ENCODE data around the gene NAA25.
"Not testable (repeated sequence)": the region's sequence is repeated elsewhere in the genome, so short reads cannot be mapped to it uniquely, and the experiment has no call there.

Gene NAA25

DNA sequence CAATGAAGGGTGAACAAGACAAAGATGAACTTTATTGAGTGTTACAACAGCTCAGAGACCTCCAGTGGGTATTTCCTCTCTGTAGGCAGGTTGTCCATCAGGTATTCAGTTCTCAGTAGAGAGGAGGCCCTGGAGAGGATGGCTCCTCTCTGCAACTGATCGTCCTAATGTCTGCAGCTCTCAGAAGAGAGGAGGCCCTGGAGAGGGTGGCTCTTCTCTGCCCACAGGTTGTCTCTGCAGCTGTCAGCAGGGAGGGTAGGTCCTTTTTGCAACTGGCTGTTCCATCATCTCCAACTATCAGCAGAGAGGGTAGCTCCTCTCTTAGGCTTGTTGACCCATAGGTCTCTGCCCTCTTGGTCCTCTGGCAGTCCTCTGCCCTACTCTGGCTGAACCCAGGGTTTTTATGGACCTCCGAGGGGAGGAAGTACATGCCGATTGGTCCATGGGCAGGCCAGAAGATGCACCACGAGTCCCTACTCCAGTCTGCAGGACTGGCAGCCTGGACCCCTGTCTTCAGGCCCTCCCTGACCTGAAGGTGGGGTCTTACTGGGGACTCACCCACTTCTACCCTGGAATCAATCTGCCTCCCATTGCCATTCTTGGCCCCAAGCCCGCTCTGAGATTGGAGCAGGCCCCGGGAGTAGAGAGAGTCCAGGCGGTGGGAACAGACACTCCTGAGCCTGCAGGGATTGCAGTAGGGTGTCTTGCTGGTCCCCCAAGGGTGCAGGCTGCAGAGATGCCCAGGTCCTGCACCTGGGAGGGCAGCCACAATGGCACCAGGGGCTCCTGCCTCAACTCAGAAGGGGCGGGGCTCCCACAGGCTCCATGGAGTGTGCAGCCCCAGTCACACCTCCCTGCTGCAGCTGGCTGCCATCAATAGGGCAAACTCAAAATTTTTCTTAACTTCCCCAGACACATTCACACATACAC is 97.9 kb downstream of the NAA25 start:
- TF ChIP-seq, protein P1, sequence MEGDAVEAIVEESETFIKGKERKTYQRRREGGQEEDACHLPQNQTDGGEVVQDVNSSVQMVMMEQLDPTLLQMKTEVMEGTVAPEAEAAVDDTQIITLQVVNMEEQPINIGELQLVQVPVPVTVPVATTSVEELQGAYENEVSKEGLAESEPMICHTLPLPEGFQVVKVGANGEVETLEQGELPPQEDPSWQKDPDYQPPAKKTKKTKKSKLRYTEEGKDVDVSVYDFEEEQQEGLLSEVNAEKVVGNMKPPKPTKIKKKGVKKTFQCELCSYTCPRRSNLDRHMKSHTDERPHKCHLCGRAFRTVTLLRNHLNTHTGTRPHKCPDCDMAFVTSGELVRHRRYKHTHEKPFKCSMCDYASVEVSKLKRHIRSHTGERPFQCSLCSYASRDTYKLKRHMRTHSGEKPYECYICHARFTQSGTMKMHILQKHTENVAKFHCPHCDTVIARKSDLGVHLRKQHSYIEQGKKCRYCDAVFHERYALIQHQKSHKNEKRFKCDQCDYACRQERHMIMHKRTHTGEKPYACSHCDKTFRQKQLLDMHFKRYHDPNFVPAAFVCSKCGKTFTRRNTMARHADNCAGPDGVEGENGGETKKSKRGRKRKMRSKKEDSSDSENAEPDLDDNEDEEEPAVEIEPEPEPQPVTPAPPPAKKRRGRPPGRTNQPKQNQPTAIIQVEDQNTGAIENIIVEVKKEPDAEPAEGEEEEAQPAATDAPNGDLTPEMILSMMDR (IDR thresholded peaks at IDR 0.05; ENCODE audit: low read depth, low read length): no peak

DNA sequence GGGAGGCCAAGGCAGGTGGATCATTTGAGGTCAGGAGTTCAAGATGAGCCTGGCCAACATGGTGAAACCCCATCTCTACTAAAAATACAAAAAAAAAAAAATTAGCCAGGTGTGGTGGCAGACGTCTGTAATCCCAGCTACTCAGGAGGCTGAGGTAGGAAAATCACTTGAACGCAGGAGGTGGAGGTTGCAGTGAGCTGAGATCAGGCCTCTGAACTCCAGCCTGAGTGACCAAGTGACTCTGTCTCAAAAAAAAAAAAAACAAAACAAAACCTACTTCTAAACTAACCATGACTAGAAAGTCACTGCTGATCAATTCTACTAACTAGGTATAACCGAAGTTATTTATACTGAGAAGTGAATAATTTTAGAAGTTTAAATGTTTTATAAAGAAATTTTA is 99.0 kb downstream of the NAA25 start:
- not testable (repeated sequence) for H3K36me3 ChIP-seq; H3K27me3 ChIP-seq; DNase-seq; H3K4me3 ChIP-seq (ENCODE audit: low read depth, low read length); H3K9me3 ChIP-seq; H3K4me1 ChIP-seq

More for the DNA sequence above, 97.9 kb downstream of the NAA25 start:
- Histone ChIP-seq H3K4me3 (ENCODE audit: low read depth, low read length) (no peak overlapping the region), H3K9me3 (no peaks in the 10 kb centered on the region), H3K4me1 (no peaks in the 10 kb centered on the region), H3K27me3 (no peaks in the 10 kb centered on the region), H3K36me3 (peaks cover 10% of the 10 kb centered on the region)
- DNase-seq: no peak

DNA sequence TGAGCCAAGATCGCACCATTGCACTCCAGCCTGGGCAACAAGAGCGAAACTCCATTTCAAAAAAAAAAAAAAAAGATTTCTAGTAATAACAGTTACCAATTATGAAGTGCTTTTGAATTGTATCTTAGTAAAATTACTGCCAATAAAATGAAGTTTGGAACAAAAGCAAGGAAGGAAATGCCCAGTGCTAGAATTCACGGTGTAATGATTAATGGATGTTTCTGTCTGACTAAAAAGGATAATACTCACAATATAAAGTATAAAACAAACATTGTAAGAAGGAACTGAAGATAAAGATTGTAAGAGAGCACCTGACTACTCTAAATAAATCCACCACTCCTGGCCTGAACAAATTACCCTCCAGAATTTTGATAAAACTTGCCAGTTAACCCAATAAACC is 99.7 kb downstream of the NAA25 start:
- H3K27me3 ChIP-seq: no peaks in the 10 kb centered on the region
- TF ChIP-seq, protein P1 (IDR thresholded peaks at IDR 0.05; ENCODE audit: low read depth, low read length): no peak
- H3K4me1 ChIP-seq: no peaks in the 10 kb centered on the region
- no peaks in the 10 kb centered on the region for H3K36me3 ChIP-seq
- H3K9me3 ChIP-seq: no peaks in the 10 kb centered on the region
- no peak for DNase-seq
- no peak overlapping the region for H3K4me3 ChIP-seq (ENCODE audit: low read depth, low read length)

- no peaks in the 10 kb centered on the region for H3K36me3 ChIP-seq
- TF ChIP-seq, protein P1 (IDR thresholded peaks at IDR 0.05; ENCODE audit: low read depth, low read length): no peak
- H3K9me3 ChIP-seq: no peaks in the 10 kb centered on the region
- no peak overlapping the region for H3K4me3 ChIP-seq (ENCODE audit: low read depth, low read length)
- no peak for DNase-seq
- H3K4me1 ChIP-seq: no peaks in the 10 kb centered on the region
- H3K27me3 ChIP-seq: no peaks in the 10 kb centered on the region
These were observed 100.6 kb downstream of the NAA25 start for GRCh38 chr12:112007945-112008344.

- H3K4me3 ChIP-seq (ENCODE audit: low read depth, low read length): no peak overlapping the region
- H3K36me3 ChIP-seq: no peaks in the 10 kb centered on the region; the same call in 1 of the 2 replicates
- TF ChIP-seq, protein P1 (IDR thresholded peaks at IDR 0.05; ENCODE audit: low read depth, low read length): no peak
- H3K4me1 ChIP-seq: no peaks in the 10 kb centered on the region
- H3K9me3 ChIP-seq: no peaks in the 10 kb centered on the region
- no peaks in the 10 kb centered on the region for H3K27me3 ChIP-seq
- no peak for DNase-seq
These were observed 102.9 kb downstream of the NAA25 start for GRCh38 chr12:112005419-112006395.

DNA sequence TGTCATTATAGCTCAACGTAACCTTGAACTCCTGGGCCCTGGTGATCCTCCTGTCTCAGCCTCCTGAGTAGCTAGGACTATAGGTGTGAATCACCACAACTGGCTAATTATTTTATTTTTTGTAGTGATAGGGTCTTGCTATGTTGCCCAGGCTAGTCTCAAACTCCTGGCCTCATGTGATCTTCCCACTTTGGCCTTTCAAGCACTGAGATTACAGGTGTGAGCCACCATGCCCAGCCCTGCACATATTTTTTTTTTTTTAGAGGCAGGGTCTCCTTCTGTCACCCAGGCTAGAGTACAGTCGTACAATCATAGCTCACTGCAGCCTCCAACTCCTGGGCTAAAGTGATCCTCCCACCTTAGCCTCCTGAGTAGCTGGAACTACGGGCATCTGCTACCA is 104.5 kb downstream of the NAA25 start:
- H3K9me3 ChIP-seq: no peaks in the 10 kb centered on the region
- H3K4me3 ChIP-seq (ENCODE audit: low read depth, low read length): no peak overlapping the region
- no peak for DNase-seq

More for the DNA sequence above, 104.5 kb downstream of the NAA25 start:
- TF ChIP-seq, protein P1 (IDR thresholded peaks at IDR 0.05; ENCODE audit: low read depth, low read length): no peak
- no peaks in the 10 kb centered on the region; the same call in 1 of the 2 replicates for H3K36me3 ChIP-seq
- no peaks in the 10 kb centered on the region for H3K27me3 ChIP-seq
- no peaks in the 10 kb centered on the region for H3K4me1 ChIP-seq

Measured in BE2C (cell line).